SU-DHL-6 (cell line): Measurements from ENCODE around the gene CTDP1.

Experiments used
- EZH2phosphoT487 ChIP-seq: fragments of 200-600 bp; sonication (generic), shearing (Covaris generic); conservative IDR thresholded peaks from 2 replicates; pipeline ENCODE4 v1.6.1; 2018; ENCODE audit warnings: mild to moderate bottlenecking, antibody characterized with exemption, low read length, moderate library complexity, mixed read lengths
- TF ChIP-seq, protein P1 (sequence below): fragments of 200-600 bp; sonication (generic); IDR thresholded peaks from one replicate; pipeline ENCODE4 v1.5.1; 2017; ENCODE audit warnings: antibody characterized with exemption, mild to moderate bottlenecking, low read length, moderate library complexity; ENCODE audit not compliant: insufficient read depth, poor library complexity, severe bottlenecking

DNA sequence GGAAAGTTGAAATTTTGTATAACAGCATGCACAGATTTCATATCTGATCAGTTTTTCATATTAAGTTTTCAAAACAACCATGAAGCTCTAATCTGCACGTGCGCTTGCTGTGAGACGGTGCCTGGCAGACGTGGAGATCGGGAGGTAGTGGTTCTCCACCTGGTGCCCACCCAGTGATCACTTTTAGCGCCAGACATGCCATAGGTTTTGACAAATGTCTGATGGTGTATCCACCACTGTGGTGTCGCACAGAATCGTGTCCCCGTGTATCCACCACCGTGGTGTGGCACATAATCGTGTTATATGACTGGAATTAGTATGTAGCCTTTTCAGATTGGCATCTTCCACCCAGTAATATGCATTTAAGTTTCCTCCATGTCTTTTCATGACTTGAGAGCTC, 77.2 kb downstream of the CTDP1 start:
- TF ChIP-seq, protein P1, sequence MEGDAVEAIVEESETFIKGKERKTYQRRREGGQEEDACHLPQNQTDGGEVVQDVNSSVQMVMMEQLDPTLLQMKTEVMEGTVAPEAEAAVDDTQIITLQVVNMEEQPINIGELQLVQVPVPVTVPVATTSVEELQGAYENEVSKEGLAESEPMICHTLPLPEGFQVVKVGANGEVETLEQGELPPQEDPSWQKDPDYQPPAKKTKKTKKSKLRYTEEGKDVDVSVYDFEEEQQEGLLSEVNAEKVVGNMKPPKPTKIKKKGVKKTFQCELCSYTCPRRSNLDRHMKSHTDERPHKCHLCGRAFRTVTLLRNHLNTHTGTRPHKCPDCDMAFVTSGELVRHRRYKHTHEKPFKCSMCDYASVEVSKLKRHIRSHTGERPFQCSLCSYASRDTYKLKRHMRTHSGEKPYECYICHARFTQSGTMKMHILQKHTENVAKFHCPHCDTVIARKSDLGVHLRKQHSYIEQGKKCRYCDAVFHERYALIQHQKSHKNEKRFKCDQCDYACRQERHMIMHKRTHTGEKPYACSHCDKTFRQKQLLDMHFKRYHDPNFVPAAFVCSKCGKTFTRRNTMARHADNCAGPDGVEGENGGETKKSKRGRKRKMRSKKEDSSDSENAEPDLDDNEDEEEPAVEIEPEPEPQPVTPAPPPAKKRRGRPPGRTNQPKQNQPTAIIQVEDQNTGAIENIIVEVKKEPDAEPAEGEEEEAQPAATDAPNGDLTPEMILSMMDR, result no peak
- TF ChIP-seq EZH2phosphoT487, result no peak
